Measurements from ENCODE around the gene EPN2.

EPN2 gene

DNA sequence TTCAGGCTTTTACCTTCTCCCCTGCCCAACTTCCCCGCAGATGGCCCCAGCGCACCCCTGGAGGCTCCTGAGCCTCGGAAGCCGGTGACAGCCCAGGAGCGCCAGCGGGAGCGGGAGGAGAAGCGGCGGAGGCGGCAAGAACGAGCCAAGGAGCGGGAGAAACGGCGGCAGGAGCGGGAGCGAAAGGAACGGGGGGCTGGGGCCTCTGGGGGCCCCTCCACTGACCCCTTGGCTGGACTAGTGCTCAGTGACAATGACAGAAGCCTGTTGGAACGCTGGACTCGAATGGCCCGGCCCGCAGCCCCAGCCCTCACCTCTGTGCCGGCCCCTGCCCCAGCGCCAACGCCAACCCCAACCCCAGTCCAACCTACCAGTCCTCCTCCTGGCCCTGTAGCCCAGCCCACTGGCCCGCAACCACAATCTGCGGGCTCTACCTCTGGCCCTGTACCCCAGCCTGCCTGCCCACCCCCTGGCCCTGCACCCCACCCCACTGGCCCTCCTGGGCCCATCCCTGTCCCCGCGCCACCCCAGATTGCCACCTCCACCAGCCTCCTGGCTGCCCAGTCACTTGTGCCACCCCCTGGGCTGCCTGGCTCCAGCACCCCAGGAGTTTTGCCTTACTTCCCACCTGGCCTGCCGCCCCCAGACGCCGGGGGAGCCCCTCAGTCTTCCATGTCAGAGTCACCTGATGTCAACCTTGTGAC, 144.7 kb downstream of the EPN2 start:
- no peak for DNase-seq (ENCODE audit: low spot score)

DNA sequence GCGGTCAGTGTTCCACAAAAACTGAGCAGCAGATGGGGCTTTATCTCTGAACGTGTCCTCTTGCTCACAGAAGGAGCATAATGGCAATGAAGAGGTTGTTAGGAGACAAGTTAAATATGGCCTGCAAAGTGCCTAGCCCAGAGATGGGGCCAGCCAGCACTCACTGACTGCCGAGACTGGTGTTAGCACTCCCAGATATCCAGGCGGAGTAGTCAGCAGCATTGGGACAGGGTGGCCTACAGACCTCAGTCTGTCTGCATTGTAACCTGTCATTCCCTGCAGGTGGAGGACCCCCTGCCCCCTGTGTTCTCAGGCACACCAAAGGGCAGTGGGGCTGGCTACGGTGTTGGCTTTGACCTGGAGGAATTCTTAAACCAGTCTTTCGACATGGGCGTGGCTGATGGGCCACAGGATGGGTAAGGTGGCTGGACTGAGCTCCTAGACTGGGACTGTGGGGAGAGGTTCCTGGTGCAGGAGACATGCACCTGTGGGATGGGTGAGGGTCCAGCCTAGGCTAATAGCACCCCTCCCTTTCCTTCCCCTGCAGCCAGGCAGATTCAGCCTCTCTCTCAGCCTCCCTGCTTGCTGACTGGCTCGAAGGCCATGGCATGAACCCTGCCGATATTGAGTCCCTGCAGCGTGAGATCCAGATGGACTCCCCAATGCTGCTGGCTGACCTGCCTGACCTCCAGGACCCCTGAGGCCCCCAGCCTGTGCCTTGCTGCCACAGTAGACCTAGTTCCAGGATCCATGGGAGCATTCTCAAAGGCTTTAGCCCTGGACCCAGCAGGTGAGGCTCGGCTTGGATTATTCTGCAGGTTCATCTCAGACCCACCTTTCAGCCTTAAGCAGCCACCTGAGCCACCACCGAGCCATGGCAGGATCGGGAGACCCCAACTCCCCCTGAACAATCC, 145.6 kb downstream of the EPN2 start:
- DNase-seq (ENCODE audit: low spot score): no peak

- DNase-seq (ENCODE audit: low spot score): peak; percentile 29
These were observed 146.7 kb downstream of the EPN2 start for GRCh38 chr17:19383681-19384470.

GRCh38 chr17:19384723-19385391, 147.7 kb downstream of the EPN2 start:
- DNase-seq (ENCODE audit: low spot score): peak; percentile 77

- DNase-seq (ENCODE audit: low spot score): no peak
These were observed 148.4 kb downstream of the EPN2 start for GRCh38 chr17:19385521-19385983.

All from AG08395 (cell line).